ENCODE results near the gene ATE1.
"Not testable (repeated sequence)": the region's sequence is repeated elsewhere in the genome, so short reads cannot be mapped to it uniquely, and the experiment has no call there.

GRCh38 chr10:121930268-121931085 is 2.6 kb upstream of the ATE1 start:
- TF ChIP-seq, protein P1, sequence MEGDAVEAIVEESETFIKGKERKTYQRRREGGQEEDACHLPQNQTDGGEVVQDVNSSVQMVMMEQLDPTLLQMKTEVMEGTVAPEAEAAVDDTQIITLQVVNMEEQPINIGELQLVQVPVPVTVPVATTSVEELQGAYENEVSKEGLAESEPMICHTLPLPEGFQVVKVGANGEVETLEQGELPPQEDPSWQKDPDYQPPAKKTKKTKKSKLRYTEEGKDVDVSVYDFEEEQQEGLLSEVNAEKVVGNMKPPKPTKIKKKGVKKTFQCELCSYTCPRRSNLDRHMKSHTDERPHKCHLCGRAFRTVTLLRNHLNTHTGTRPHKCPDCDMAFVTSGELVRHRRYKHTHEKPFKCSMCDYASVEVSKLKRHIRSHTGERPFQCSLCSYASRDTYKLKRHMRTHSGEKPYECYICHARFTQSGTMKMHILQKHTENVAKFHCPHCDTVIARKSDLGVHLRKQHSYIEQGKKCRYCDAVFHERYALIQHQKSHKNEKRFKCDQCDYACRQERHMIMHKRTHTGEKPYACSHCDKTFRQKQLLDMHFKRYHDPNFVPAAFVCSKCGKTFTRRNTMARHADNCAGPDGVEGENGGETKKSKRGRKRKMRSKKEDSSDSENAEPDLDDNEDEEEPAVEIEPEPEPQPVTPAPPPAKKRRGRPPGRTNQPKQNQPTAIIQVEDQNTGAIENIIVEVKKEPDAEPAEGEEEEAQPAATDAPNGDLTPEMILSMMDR (IDR thresholded peaks at IDR 0.05): not testable (repeated sequence)
- not testable (repeated sequence) for TF ChIP-seq POLR2A, POLR2AphosphoS5 (IDR thresholded peaks at IDR 0.05)

Data from sigmoid colon (tissue), 4 donors.